Activated CD8-positive, alpha-beta memory T cell treated with anti-CD3 and anti-CD28 coated beads for 48 hours (primary cell): ENCODE measurements around the gene C2orf66.

Experiments used
- DNase-seq, 3 experiments: peaks; one replicate each; pipeline ENCODE4 v3.0.0-alpha.2; 2020; ENCODE audit warnings: low read depth in 2 of 3, low spot score in 2 of 3

Gene C2orf66

DNA sequence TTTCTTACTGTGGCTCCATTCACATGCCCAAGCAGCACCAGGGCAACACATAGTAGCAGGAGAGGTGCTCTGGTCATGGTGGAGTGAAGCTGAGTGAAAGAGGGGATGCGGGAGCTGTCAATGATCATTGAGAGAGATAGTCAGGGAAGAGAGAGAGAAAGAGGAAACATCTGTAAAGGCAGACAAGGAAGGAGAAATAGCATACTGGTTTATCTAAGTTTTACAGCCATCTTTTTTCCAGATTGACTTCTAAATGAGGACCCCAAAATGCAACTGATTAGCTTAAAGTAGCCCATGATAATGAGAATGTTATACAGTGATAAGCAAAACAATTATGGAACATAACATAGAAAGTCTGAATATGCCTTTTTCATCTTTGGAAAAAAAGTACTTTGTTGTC is at the start of gene C2orf66:
C2orf66 (minus strand) TSS at position 96 of the 400 bp plus-strand sequence; CDS start at position 77, 19 bp downstream.
- no peak for DNase-seq

DNA sequence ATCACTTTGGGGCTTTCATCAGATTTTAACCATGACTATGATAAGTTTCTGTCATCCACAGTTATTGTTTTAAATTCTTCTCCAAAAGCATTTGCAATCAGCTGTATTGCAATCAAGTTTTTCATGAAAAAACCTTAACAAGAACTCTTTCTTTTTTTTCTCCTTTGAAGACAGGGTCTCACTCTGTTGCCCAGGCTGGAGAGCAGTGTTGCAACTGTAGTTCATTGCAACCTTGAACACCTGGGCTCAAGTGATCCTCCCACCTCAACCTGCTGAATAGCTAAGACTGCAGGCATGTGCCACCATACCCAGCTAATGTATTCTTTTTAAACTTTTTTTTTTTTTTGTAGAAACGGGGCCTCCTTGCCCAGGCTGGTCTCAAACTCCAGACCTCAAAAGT is 45.5 kb upstream of the C2orf66 start:
- no peak for DNase-seq

DNA sequence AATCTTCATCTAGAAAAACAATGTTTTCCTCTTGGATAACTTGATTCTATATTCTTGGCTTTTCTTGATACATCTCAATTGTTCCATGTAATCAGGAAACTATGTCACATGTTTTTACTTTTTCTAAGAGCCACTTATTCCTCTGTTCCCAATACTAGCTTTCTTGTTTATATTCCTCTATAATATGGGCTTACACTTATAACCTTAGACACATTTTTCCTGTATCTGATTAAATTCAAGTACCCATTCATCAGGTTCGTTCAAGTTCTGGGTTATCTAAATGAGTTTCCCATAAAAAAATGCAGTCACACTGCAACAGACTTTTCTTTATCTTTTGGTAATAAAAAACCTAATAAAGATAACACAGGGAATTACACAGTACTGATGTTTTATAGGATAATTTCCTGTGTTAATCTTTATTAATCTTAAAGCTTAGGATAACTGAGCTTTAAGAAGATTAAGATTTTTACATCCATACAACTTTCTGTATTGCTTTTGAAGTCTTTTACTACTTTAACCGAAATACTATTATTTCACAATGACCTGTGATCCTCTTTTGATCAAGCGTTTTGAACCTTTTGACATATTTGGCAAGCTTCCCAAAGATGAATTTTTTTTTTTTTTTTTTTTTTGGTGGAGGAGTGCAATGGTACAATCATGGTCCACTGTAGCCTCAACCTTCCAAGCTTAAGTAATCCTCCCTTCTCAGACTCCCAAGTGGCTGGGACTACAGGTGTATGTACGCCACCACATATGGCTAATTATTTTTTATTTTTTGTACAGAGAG is 44.3 kb upstream of the C2orf66 start:
- DNase-seq: no peak

DNA sequence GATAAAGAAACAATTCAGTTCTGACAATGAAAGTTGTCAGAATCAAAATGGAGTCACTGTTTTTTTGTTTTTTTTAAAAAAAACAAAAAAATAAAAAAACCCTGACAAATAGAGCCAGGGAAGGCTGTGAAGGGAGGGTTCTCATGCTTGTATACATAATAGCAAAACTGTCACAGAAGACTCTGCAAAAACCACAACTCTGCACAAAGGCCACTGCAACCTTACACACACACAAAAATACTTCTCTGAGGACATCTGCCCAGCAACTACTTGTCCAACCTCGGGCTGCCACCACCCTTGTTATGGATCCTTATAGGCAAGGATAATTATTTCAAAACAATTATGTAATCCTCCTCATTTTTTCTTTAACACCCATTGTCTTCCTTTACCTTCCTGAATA is 41.9 kb upstream of the C2orf66 start:
- no peak for DNase-seq

DNA sequence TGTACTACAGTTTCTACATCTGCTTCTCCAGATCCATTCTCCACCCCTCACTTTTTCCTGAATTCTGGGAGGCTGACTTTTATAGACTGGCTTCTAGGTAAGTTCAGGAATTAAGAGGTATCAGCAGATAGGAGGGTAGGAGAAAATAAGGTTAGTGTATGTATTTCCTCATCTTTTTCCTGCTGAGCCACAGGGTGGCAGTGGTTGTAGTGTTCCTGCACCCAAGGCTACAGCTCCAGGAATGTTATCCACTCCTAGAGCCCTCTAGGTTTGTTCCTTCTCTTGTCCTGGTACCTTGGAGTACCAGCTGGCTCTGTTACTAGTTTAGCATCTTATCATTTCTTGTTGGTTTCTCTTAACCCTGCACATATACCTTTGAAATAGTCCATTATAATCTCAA is 40.7 kb upstream of the C2orf66 start:
- no peak for DNase-seq

DNA sequence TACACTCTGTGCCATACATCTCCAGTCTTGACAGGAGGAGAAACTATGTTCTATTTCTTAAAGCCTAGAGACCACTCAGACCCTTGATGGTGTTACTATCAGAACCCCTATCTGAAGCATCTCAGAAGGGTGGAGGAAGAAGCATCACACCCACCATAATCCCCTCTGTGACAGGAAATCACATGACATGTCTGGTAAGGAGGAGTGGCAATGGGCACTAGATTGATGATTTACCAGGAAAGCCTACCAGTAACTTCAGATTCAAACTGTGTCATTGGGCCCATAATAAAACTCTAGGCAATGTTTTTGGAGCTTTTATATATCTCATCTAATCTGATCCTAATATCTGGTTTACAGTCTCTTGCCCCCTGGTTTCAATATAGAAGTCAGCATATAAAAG is 37.1 kb upstream of the C2orf66 start:
- no peak for DNase-seq

DNA sequence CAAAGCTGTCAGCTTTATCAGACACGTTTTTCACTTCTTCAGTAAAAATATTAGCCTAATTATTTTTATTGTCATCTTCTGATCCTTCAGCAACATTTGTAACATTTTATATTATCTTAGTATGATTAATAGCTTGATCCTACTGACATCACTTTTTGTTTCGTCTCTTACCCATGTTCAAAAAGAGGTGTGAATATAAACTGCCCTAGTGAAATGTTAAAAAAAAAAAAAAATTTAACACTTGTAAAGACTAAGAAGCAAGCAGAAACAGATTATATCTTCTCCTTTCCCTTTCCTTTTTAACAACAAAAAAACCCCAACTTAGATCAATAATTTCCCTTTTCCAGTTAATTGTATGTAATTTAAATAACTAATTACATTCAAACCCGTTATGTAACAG is 36.2 kb upstream of the C2orf66 start:
- DNase-seq: no peak

DNA sequence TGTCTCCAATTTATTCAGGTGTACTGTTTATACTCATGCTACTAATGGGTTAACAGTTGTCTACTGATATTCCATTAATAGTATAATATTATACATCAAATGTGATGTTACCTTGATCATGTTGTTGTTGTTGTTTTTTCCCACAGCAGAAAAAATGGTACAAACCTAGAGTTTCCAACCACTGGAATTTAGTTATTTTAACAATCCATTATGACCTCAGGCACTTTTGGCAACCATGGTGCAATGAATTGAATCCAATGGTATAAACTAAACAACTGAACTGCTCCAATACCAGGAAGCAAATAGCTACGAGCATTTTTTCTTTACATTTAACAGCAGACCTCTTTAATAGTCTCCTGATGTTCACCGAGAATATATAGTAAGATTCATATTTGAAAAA is 31.0 kb upstream of the C2orf66 start:
- DNase-seq: no peak

DNA sequence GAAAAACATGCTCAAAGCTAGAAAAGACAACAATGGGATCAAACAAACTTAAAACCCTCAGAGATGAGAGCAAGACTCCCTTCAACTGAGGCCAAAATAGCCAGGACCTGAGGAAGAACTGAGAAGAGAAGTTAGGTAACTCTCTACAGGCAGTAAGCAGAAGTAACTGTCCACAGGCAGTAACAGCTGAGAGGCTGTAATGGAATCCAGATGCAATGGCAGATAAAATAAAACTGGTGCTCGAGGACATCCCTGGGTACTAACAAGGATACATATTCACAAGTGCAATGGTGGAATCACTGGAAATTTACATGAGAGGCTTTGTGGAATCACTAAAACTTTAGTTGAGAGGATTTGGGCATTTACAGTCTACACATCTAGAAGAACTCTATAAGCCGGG is 30.4 kb upstream of the C2orf66 start:
- no peak for DNase-seq

DNA sequence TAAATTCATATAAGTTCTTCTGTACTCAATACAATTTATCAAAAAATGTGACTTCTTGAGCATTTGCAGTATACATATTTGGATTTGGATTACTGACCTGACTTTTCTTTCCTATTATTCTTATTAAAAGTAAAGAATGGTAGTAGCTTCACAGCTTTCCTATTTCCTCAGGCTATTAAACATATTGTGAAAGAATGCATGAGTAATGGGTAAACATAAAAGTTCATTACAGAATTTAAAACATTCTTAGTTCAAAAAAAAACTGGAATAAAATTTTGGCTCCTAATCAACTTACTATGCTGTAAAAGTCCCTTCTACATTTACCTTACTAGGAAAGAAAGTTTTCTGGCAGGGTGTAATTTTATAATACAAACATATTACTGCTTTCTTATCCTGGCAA is 27.3 kb upstream of the C2orf66 start:
- DNase-seq: no peak

DNA sequence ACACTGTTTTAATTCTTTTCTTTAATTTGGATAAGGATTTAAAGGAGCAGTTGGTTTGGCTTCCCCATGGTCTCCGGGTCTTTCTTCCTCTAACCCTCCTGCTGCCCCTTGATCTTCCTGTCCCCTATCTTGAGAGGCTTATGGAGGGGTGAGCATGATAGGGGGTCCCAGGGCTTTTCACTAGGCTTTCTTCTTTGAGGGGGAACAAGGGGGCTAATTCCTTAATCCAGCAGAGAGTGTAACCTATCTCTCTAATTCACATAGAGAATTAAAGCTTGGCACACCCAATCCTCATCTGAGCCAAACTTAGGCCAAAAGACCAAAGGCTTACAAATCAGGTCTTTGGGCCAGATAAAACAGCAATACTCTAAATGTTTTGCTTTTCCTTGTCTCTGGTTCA is 21.5 kb upstream of the C2orf66 start:
- DNase-seq: no peak

DNA sequence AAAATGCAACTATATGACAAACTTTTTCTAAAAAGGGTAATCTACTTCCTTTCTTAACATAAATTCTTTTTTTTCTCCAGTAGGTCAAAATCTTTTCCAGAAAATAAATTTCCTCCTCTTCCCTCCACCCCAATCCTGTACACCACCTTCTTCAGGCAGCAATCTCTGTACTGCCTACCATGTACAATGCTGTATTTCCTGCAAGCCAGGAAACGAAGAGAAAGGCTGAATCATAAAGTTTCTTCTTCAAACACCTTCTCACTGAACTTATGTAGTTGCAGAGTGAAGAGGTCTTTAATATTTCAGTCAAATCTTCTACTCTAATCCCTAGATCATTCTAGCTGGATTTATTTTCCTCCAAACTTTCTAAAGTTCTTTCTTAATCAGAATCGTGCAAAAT is 18.2 kb upstream of the C2orf66 start:
- no peak for DNase-seq

DNA sequence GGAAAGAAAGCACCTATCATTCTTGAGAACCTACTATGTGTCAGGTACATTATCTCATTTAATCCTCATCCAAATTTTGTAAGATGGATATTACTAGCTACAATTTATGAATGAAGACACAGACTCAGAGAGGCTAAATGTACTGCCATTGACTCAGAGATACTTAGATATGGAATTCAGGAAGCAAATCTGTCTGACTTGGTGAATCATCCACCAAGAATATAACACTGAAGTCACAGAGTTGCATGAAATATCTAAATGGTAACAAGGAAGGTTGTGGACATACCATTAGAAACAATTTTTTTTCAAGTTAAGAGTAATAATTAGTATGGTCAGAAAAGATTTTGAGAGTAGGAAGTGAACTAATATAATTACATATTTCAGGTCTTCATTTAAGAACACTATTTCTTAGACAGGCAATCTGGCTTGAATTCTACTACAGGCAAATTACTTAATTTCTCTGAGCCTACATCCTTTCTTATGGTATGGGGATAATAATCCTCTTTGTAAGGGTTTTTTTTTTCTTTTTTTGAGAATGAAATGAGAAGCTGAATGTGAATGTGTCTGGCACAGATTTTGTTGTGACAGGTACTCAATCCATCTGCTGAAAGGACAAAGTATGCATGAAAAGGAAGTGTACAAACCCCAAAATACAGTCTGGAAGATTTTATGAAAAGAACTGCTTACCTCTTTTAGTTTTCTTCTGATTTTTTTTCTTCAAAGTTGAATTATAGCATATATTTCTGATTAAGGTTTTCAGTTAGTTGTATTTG is 14.8 kb upstream of the C2orf66 start:
- no peak for DNase-seq

DNA sequence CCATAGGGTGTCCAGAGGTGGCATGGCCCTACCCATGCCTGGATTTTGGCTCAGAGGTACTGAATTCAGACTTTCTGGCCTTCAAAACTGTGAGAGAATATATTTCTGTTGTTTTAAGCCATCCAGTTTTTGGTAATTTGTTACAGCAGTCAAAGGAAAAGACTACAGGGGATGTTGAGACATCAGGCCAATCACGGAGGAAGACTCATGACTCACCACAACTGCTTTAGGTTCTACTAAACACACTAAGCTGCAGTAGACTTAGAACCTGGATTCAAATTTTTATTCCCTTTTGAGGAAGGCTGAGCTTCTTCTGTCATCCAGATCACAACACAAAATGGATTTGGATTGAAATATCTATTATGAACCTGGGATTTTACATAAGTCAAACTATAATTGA is 12.0 kb upstream of the C2orf66 start:
- DNase-seq: no peak

DNA sequence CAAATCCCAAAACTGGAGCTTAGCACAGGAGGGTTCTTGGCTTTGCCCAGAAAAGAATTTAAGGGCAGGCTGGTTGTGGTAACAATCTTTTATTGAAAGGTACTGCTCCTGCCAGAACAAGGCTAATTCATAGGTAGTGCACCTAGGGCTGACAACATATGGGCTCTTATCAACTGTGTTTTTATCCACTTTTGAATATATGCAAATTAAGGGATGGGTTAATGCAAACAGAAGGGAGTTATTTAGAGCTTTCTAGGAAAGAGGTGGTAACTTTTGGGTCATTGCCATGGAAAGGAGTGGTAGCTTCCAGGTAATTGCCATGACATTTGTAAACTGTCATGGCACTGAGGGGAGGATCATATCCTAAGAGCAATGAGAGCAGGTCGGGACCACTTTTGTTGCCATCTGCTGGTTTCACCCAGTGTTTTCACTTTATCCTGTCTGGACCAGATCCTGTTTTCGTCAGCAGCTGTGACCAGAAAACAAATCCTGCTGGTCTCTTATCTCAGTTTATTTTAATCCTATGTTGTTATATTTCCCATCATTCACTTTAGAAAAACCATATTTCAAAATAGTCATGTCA is 981 bp downstream of the C2orf66 start:
- DNase-seq: no peak

DNA sequence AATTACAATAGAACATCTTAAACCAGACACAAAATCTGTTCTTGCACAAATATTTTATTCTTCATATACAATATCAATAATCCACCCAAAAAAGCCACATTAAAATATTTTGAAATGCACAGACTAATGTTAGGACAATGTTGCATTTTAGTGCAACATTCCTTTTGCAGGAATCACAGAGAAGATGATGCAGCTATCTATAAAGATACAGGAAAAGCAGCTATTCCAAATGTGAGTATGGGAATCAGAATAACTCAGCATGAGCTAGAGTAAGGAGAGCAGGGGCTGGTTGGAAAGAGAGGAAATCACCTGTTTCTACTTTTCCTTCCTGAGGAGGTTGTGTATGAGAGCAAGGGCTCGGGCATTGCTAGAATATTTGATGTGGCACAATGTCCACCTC is 4.8 kb downstream of the C2orf66 start:
- no peak for DNase-seq

DNA sequence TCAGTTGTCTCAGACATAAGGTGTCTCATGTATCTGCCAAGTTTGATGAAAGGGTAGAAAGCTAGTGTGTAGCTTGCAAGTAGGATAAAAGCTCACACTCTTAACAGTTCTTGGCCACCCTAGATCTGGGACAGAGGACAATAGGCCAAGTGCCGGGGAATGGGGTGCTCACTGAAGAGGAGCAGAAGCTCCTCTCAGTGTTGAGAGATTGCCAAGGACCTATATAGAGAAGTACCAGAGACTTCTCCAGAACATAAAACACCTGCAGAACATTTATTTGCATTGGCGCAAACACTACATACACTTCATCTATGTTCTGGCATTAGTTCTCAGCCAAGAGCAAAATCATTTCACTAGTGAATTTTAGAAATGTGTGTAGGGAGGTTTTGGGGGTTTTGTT is 6.8 kb downstream of the C2orf66 start:
- DNase-seq: no peak

DNA sequence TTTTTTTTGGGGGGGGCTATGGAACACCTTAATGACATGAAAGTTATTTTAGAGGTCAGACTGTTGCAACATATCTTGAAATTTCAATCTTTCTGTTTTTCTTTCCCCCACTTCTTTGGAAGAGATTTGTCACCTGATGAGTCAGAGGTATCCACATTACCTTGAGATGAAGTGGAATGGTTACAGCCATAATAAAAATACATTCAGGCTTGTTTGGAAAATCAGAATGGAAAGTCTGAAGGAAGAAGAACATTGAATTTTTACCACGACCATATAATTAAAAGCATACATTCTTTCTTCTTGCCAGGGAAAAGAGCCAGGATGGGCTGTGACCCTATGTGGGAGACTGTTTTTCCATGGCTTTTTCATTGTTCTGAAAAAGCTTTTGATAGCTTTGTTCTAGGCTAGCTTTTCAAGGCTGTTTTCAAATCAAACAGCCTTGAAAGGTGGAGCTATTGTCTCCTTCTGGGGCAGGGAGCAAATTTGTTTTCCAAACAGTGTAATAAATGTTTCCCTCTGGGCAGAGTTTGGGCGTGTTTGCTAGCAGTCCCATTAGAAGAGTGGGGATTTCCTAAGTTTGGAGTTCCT is 7.4 kb downstream of the C2orf66 start:
- DNase-seq: no peak

DNA sequence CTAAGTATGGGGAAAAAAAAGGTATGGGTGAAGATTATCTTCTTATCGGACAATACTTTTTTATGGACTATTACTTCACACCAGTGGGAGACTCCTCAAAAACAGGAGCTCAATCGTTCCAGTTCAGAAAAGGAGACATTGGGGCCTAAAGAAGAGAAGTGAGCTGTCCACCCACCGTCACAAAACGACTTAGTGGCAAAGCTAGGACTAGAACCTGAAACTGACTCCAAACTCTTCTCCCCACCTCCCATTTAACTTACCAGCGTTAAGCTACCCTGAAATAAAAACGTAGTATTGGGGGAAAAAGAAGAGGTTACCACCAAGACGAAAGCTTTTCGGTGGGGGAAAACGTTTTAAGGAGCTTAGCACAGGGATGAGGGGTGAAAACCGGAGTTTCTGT is 10.2 kb downstream of the C2orf66 start:
- DNase-seq: no peak

DNA sequence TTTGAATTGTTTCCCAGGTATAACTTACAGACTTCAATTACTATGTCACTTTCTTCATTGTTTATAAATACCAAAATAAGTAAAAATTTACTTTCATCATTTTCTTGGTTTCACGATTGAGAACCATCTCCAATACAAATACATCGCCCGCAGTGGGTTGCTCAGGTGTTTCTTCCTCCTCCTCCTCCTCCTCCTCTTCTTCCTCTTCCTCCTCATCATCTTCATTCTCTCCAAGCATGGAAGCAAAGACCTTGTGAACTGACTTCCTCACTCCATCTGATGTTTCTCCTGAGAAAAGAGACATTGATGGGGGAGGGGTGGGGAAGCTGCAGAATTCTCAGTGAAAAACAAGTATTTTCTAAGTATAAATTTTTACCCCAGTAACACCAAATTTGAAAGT is 16.3 kb downstream of the C2orf66 start:
- DNase-seq: no peak

DNA sequence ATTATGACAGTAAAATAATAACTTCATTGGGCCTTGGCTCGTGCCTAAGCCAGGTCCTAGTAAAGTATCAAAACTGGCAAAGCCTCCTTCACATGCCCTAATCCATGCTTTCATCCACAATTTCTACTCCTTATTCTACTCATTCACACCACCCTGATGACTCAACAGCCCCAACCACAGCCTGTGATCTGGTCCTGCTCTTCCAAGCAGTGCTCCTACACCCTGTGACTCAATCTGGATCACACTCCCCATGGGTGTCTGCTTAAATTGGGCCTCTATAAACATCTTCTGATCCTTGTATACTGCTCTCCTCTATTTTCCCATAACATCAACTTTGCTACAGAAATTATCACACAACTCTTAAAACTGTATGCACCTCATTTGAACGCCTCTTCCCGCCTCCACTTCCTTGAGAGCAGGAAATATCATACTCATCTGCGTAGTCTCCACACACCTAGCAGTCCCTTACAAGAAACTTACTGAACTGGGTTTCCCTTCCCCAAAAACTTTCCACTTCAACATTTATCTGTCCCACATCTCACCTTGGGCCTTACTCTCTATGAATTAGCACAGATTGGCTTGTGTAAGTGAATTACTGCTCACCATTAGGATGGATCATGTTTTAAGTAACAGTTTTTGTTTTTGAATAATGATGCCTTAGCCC is 25.6 kb downstream of the C2orf66 start:
- no peak for DNase-seq
